GM12875 (cell line): ENCODE results near the gene IKBKG.

Experiments used
- H3K4me3 ChIP-seq: one replicate; pipeline ENCODE4 v1.5.1; 2011; ENCODE audit warnings: low read depth, low read length, control low read depth
- CTCF ChIP-seq: IDR thresholded peaks from 2 replicates; pipeline ENCODE4 v1.5.1; 2011; ENCODE audit warnings: low read depth, mild to moderate bottlenecking, control low read depth, inconsistent platforms, low read length, moderate library complexity, borderline replicate concordance; ENCODE audit not compliant: insufficient read depth

IKBKG gene

GRCh38 chrX:154515090-154515965 lies 32.1 kb upstream of the IKBKG start:
- peak overlapping the region; percentile 68 for H3K4me3 ChIP-seq
- no peak for TF ChIP-seq CTCF

- TF ChIP-seq CTCF = no peak
- H3K4me3 ChIP-seq = peak within 1 kb of the TSS; percentile 68
Measured at GRCh38 chrX:154515966-154516655, 31.3 kb upstream of the IKBKG start, which contains the start of gene FAM3A. TSS of gene FAM3A (minus strand) at chrX:154516232. CDS start at chrX:154515772, 460 bp downstream.

GRCh38 chrX:154516656-154517100 lies 30.7 kb upstream of the IKBKG start:
- TF ChIP-seq CTCF = no peak
- H3K4me3 ChIP-seq = peak overlapping the region; percentile 63

- no peak for TF ChIP-seq CTCF
- H3K4me3 ChIP-seq = no peak overlapping the region
Measured at GRCh38 chrX:154517101-154517781, 30.2 kb upstream of the IKBKG start.

GRCh38 chrX:154519389-154519788 lies 28.0 kb upstream of the IKBKG start:
- no peak overlapping the region for H3K4me3 ChIP-seq
- no peak for TF ChIP-seq CTCF

GRCh38 chrX:154525606-154526490 lies 21.6 kb upstream of the IKBKG start:
- TF ChIP-seq CTCF = no peak
- no peak overlapping the region for H3K4me3 ChIP-seq
